IMR-90 (cell line): ENCODE data around the gene HS3ST5. TPM values are rescaled to one million over a fixed set of nuclear protein-coding genes. Genes with fewer than 3 reads are reported as not detected.

Experiments
- ATAC-seq: fragments of 200-7000 bp; cut with Tn5 transposase; 2 replicates; pipeline ENCODE4 v1.9.1; 2020; ENCODE audit warnings: low read depth, mild to moderate bottlenecking, moderate library complexity
- BruUV-seq: library from RNA; stranded (reverse); fragments of 400-500 nt; replicated peaks from 2 replicates; lab custom pipeline; 2021; lab: Mats Ljungman, UMichigan
- CTCF ChIA-PET: fragments of 300-600 bp; formaldehyde crosslinking; extraction: SDS; loops from one replicate; lab custom pipeline; 2021; ENCODE audit warnings: antibody characterized with exemption; lab: Yijun Ruan, JAX
- POLR2A ChIA-PET: fragments of 300-600 bp; sonication (Branson Sonifier 250); formaldehyde crosslinking; loops from one replicate; lab custom pipeline; 2022; ENCODE audit warnings: antibody characterized with exemption; ENCODE audit not compliant: unreplicated experiment; lab: Charles Lee
- DNase-seq: peaks from one replicate; pipeline ENCODE4 v3.0.0; 2013
- H2AFZ ChIP-seq: replicated peaks from 2 replicates; pipeline ENCODE3; 2013; ENCODE audit warnings: low read length, mild to moderate bottlenecking; ENCODE audit not compliant: poor library complexity
- H2AK5ac ChIP-seq: 2 replicates; pipeline ENCODE4 v1.6.1; 2013; ENCODE audit warnings: low read depth, low read length, inconsistent platforms
- H2AK9ac ChIP-seq: replicated peaks from 2 replicates; pipeline ENCODE3; 2013; ENCODE audit warnings: mild to moderate bottlenecking, low read depth, low read length, moderate library complexity; ENCODE audit not compliant: poor library complexity
- H2BK120ac ChIP-seq: 2 replicates; pipeline ENCODE4 v1.6.1; 2013; ENCODE audit warnings: low read depth, low read length, inconsistent platforms
- H2BK15ac ChIP-seq: 3 replicates; pipeline ENCODE4 v1.6.1; 2013; ENCODE audit warnings: low read depth, low read length, inconsistent platforms
- H2BK20ac ChIP-seq: 2 replicates; pipeline ENCODE4 v1.6.1; 2013; ENCODE audit warnings: low read depth, mild to moderate bottlenecking, inconsistent platforms, low read length, moderate library complexity
- H2BK5ac ChIP-seq: 2 replicates; pipeline ENCODE4 v1.6.1; 2013; ENCODE audit warnings: mild to moderate bottlenecking, low read depth, low read length, inconsistent platforms; ENCODE audit not compliant: poor library complexity, severe bottlenecking
- H3K14ac ChIP-seq: replicated peaks from 2 replicates; pipeline ENCODE4 v1.6.1; 2013; ENCODE audit warnings: low read depth, low read length, inconsistent platforms
- H3K18ac ChIP-seq: 2 replicates; pipeline ENCODE4 v1.6.1; 2013; ENCODE audit warnings: low read depth, low read length, control low read depth
- H3K23ac ChIP-seq: 2 replicates; pipeline ENCODE4 v1.6.1; 2013; ENCODE audit warnings: low read depth, low read length, inconsistent platforms
- H3K27ac ChIP-seq: 2 replicates; pipeline ENCODE4 v1.5.1; 2013; ENCODE audit warnings: mild to moderate bottlenecking, control low read depth, low read length; ENCODE audit not compliant: insufficient read depth
- H3K27me3 ChIP-seq: 2 replicates; pipeline ENCODE4 v1.6.1; 2013; ENCODE audit warnings: low read length; ENCODE audit not compliant: control insufficient read depth, insufficient read depth
- H3K36me3 ChIP-seq: 2 replicates; pipeline ENCODE4 v1.6.1; 2013; ENCODE audit warnings: low read length, mixed read lengths; ENCODE audit not compliant: control insufficient read depth, insufficient read depth
- H3K4ac ChIP-seq: 2 replicates; pipeline ENCODE4 v1.6.1; 2013; ENCODE audit warnings: low read depth, low read length, inconsistent platforms
- H3K4me1 ChIP-seq: 2 replicates; pipeline ENCODE4 v1.6.1; 2013; ENCODE audit warnings: low read length, mixed read lengths; ENCODE audit not compliant: control insufficient read depth, insufficient read depth
- H3K4me2 ChIP-seq: 2 replicates; pipeline ENCODE4 v1.6.1; 2013; ENCODE audit warnings: low read depth, mild to moderate bottlenecking, control low read depth, low read length, moderate library complexity
- H3K4me3 ChIP-seq: 2 replicates; pipeline ENCODE4 v1.5.1; 2013; ENCODE audit warnings: low read depth, mild to moderate bottlenecking, control low read depth, low read length, moderate library complexity; ENCODE audit not compliant: insufficient read depth
- H3K56ac ChIP-seq: 2 replicates; pipeline ENCODE4 v1.6.1; 2013; ENCODE audit warnings: low read length, inconsistent platforms; ENCODE audit not compliant: insufficient read depth; ENCODE audit errors: extremely low read depth
- H3K79me1 ChIP-seq, 2 experiments: 2 replicates each; pipeline ENCODE4 v1.6.1; 2013; ENCODE audit warnings: low read length in 2 of 2, inconsistent platforms in 1 of 2, low read depth in 1 of 2
- H3K9ac ChIP-seq: 2 replicates; pipeline ENCODE4 v1.6.1; 2013; ENCODE audit warnings: low read depth, low read length, control low read depth
- H3K9me1 ChIP-seq: 2 replicates; pipeline ENCODE4 v1.6.1; 2013; ENCODE audit warnings: low read length, inconsistent platforms; ENCODE audit not compliant: insufficient read depth
- H3K9me3 ChIP-seq: 2 replicates; pipeline ENCODE4 v1.6.1; 2013; ENCODE audit warnings: low read length; ENCODE audit not compliant: control insufficient read depth, insufficient read depth
- H4K20me1 ChIP-seq: 2 replicates; pipeline ENCODE4 v1.6.1; 2013; ENCODE audit warnings: low read length, inconsistent platforms; ENCODE audit not compliant: insufficient read depth
- H4K5ac ChIP-seq: 2 replicates; pipeline ENCODE4 v1.6.1; 2013; ENCODE audit warnings: mild to moderate bottlenecking, low read depth, low read length, control low read depth
- H4K8ac ChIP-seq, 2 experiments: 2 replicates each; pipeline ENCODE4 v1.6.1; 2013; ENCODE audit warnings: low read depth in 2 of 2, low read length in 2 of 2, control low read depth in 1 of 2, inconsistent platforms in 1 of 2
- H4K91ac ChIP-seq: 2 replicates; pipeline ENCODE4 v1.6.1; 2013; ENCODE audit warnings: low read depth, low read length, inconsistent platforms; ENCODE audit not compliant: insufficient read depth
- CHD1 ChIP-seq: IDR thresholded peaks from 2 replicates; pipeline ENCODE4 v1.6.1; 2012; ENCODE audit warnings: low read depth, low read length, improper control_type of control experiment
- CTCF ChIP-seq: conservative IDR thresholded peaks from 2 replicates; pipeline ENCODE4 v1.5.1; 2012; ENCODE audit warnings: mild to moderate bottlenecking, low read depth, low read length, improper control_type of control experiment
- ELK1 ChIP-seq: fragments of 150-350 bp; IDR thresholded peaks from 2 replicates; pipeline ENCODE4 v1.6.1; 2016; ENCODE audit warnings: low read depth, mild to moderate bottlenecking, low read length, moderate library complexity, borderline replicate concordance
- MAFK ChIP-seq: IDR thresholded peaks from 2 replicates; pipeline ENCODE4 v1.6.1; 2012; ENCODE audit warnings: low read depth, low read length, improper control_type of control experiment
- MAZ ChIP-seq: IDR thresholded peaks from 2 replicates; pipeline ENCODE4 v1.6.1; 2012; ENCODE audit warnings: low read depth, mild to moderate bottlenecking, low read length, improper control_type of control experiment, moderate library complexity, borderline replicate concordance
- MXI1 ChIP-seq: IDR thresholded peaks from 2 replicates; pipeline ENCODE4 v1.6.1; 2012; ENCODE audit warnings: low read depth, mild to moderate bottlenecking, low read length, moderate library complexity, borderline replicate concordance
- POLR2A ChIP-seq: IDR thresholded peaks from 2 replicates; pipeline ENCODE4 v1.6.1; 2012; ENCODE audit warnings: mild to moderate bottlenecking, low read depth, low read length
- RFX5 ChIP-seq: IDR thresholded peaks from 2 replicates; pipeline ENCODE4 v1.8.0; 2012; ENCODE audit warnings: low read depth, mild to moderate bottlenecking, low read length, moderate library complexity
- USF2 ChIP-seq: fragments of 150-350 bp; IDR thresholded peaks from 2 replicates; pipeline ENCODE4 v1.6.1; 2017; ENCODE audit warnings: mild to moderate bottlenecking, antibody characterized with exemption, low read length, low read depth
- WGBS, 2 experiments: methylation state at CpG; one replicate each; pipeline versions ENCODE4 v1.1.5 to v1.1.7; 2013; ENCODE audit warnings: missing lambda C conversion rate in 2 of 2; ENCODE audit not compliant: insufficient read length in 1 of 2; ENCODE audit errors: extremely low coverage in 2 of 2; 5-methylcytosine and 5-hydroxymethylcytosine counted together
- dilution Hi-C: fragments of 300-500 bp; cut with HindIII; formaldehyde crosslinking; loops from one replicate; pipeline ENCODE4 v1.14.3; 2018; ENCODE audit warnings: low sequenced_read_pairs; ENCODE audit not compliant: unreplicated experiment
- in situ Hi-C: fragments of 300-500 bp; cut with MboI; formaldehyde crosslinking; loops from 3 replicates; pipeline ENCODE4 v1.14.3; 2019; ENCODE audit warnings: low sequenced_read_pairs, inconsistent platforms, mixed read lengths
- intact Hi-C: fragments of 100-400 bp; cut with micrococcal nuclease; formaldehyde crosslinking; loops from 2 replicates; pipeline ENCODE4 v1.10.0; 2022
- polyA plus RNA-seq, 3 experiments: library from polyadenylated mRNA; depleted of rRNA; stranded (reverse); fragments of >200 nt; gene quantifications; 2 replicates each; pipeline ENCODE4 v1.2.3, GENCODE V29; 2012; ENCODE audit warnings: low replicate concordance in 1 of 3
- total RNA-seq: library from RNA; depleted of rRNA; stranded (reverse); fragments of >200 nt; gene quantifications from 2 replicates; pipeline ENCODE4 v1.2.3, GENCODE V29; 2012

Gene HS3ST5
- total and polyA plus RNA-seq, 2 of the 4 experiments (the other 2 are of a cell fraction): not detected

GRCh38 chr6:114138577-114139248, 204.1 kb downstream of the HS3ST5 start:
- ATAC-seq: no peak
- TF ChIP-seq CTCF (no peak), ELK1 (no peak), CHD1 (no peak), RFX5 (no peak), MAZ (no peak), MAFK (0 out of 2 replicates have a peak, but pooled peaks have one; percentile 16), POLR2A (no peak), MXI1 (no peak), USF2 (no peak)
- dilution Hi-C loops (no loop called here), intact Hi-C loops (no loop called here), in situ Hi-C loops (no loop called here)
- H2AK5ac ChIP-seq: no peak overlapping the region
- no peak overlapping the region for H2BK5ac ChIP-seq
- no peak overlapping the region for H4K8ac ChIP-seq
- no peak overlapping the region for H3K9ac ChIP-seq
- no peak overlapping the region for H3K4me3 ChIP-seq
- H3K27ac ChIP-seq: no peak overlapping the region
- no peak overlapping the region for H2AK9ac ChIP-seq
- no peak overlapping the region for H3K4ac ChIP-seq
- H3K79me1 ChIP-seq: no peaks in the 10 kb centered on the region
- H4K20me1 ChIP-seq: no peaks in the 10 kb centered on the region
- H2BK20ac ChIP-seq: no peak overlapping the region
- no peak overlapping the region for H3K14ac ChIP-seq
- no TSS peak for BruUV-seq
- no peak overlapping the region for H2BK15ac ChIP-seq
- no peaks in the 10 kb centered on the region for H3K9me1 ChIP-seq
- POLR2A ChIA-PET: no interaction called here
- DNase-seq: no peak
- no peaks in the 10 kb centered on the region for H3K9me3 ChIP-seq
- H3K18ac ChIP-seq: no peak overlapping the region
- H3K4me1 ChIP-seq: no peaks in the 10 kb centered on the region
- H2BK120ac ChIP-seq: no peak overlapping the region
- WGBS, 2 experiments: no CpG with 5 or more reads among the region's 4 CpGs
- H4K91ac ChIP-seq: no peak overlapping the region
- H3K36me3 ChIP-seq: no peaks in the 10 kb centered on the region
- H3K27me3 ChIP-seq: peaks cover 8% of the 10 kb centered on the region; the same call in 1 of the 2 replicates
- no peak overlapping the region for H2AFZ ChIP-seq
- no peak overlapping the region for H3K56ac ChIP-seq
- H4K5ac ChIP-seq: no peak overlapping the region
- CTCF ChIA-PET: interaction anchor here (1.3 kb wide), 1 partner anchor 12 kb away, joined by 3 read pairs; no protein-coding TSS in a partner anchor
- no peak overlapping the region for H3K23ac ChIP-seq
- no peak overlapping the region for H3K4me2 ChIP-seq
